COLO829 (cell line): ENCODE measurements around the gene ICOSLG.
"Not testable (repeated sequence)": the region's sequence is repeated elsewhere in the genome, so short reads cannot be mapped to it uniquely, and the experiment has no call there.

Experiments used
- DNase-seq: peaks from one replicate; pipeline ENCODE4 v3.0.0; 2012; ENCODE audit warnings: low spot score

ICOSLG gene

DNA sequence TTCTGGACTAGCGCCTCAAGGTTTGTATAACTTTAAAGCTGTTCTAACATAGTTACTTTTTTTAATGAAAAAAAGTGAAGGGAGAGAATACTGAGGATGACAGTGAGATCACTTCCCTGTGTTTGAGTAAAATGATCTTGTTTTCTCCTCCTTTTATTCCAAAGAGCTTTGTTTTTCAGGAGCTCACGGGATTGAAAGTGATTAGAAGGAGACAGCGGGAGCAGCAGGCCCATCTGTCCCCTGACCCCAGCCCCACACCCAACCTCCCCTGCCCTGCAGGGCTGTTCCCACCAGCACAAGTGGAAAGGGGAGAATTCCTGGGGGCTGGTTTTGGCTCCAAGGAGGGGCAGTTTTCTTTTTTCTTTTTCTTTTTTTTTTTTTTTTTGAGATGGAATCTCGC is 23.0 kb upstream of the ICOSLG start:
- no peak for DNase-seq

DNA sequence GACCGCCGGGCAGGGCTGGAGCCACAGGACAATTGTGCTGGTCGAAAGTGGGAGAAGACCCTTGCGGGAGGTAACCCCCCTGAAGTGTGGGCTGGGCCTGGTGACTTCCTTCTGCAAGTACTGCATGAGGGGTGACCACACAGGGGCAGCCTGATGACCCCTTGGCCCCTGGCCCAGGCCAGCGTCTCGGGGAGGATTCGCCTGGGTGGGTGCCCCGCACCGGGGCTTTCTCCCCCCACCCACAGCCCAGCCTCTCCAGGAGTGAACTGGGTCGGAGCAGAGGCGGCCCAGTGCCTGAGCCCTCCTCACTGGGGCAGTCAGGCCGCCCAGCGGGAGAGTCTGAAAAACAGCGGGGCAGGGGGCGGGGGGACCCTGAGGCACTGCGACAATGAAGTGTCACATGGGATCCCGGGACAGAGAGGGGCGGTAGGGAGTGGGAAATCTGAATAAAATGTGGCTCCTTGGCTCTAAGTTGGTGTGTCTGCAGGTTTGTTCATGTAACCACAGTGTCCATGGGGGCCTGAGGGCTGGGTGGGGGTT is 22.5 kb upstream of the ICOSLG start:
- DNase-seq, result no peak

DNA sequence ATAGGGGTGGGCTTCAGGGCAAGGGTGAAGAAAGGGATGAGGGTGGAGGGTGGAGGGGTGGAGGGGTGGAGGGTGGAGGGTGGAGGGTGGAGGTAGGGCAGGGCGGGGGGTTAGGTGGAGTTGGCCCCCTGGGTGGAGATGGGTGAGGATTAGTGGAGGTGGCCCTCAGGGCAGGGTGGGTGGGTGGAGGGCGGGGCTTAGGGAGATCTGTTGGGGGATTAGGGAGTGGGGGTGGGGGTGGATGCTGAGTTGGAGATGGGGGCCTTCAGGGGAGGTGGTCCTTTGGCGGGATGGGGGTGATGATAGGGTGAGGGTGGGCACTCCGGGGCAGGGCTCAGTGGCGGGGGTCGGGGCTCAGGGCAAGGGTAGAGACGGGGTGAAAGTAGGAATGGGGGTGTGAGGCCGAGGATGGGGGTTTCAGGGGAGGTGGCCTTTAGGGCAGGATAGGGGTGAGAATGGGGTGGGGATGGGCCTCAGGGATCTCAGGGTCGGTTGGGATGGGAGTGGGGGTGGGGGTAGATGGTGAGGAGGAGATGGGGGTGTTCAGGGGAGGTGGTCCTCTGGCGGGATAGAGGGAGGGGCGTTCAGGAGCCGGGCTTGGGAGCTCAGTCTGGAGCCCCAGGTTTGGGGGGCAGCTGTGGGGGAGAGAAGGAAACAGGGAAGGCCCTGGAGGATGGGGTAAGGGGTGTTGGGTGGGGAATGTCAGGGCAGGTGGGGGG is 21.8 kb upstream of the ICOSLG start:
- no peak for DNase-seq

DNA sequence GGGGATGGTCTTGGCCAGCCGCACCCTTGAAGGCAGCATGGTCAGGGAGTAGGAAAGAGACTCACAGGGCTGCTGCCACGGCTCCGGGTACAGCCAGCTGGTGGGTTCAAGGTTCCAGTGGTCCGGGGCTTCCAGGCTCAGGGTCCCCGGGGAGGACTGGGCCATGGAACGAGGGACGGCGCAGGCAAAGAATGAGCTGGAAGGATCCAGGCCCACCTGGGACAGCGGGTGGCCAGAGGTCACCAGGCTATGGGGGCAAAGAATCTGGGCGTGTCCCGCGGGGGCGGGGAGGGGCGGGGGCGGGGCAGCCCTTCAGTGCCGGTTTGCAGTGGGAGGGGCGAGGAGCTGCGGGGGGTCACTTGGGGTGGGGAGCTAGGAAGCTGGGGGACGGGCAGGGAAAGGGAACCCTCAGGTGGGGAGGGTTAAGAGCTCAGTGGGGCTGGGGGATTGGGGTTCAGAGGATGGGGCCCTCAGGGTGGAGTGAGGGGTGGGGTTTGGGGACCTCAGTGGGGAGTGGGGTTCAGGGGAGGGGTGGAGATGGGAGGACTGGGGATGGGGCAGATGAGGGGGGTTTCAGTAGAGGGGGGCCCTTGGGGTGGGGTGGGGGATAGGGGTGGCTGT is 21.0 kb upstream of the ICOSLG start, which contains the start of gene DNMT3L:
Gene DNMT3L (minus strand): TSS at position 223 of the 621 bp plus-strand sequence. CDS start 638 bp downstream, outside the sequence.
- no peak for DNase-seq

DNA sequence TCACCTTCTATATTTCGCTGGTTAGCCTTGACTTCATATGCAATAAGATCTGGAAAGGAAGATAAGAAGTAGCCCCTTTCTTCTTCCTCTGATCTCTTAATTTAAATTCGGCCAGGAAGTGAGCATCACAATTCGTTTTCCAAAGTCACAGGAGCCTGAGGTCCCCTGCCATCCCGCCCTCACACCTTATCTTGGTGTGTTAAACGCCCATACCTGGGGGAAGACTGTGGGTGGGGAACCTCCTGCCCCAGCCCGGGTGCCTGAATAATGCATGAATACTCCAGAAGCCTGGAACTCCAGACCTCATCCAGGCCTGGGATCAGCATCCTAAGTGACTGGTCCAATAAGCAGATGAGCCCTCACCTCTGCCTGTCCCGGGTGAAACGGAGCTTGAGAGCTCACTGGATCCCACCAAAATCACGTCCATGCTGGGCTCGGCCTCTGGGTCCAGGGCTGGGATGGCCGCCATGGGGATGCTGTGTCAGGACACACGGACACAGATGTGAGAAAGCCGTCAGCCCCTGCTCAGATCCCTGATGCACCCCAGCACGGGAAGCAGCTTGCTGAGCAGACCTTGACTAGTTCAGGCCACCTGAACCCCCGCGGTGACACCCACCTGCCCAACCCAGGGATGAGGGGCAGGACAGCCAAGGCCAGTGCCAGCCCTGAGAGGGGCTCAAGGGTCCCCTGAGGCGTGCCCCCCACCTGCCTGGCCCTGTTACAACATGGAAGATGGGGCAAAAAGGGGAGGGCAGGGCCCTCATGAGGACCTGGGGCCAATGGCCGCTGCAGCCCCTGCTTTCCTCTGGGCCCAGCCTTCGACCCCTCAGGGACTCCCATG is 20.3 kb upstream of the ICOSLG start:
- DNase-seq, result no peak

DNA sequence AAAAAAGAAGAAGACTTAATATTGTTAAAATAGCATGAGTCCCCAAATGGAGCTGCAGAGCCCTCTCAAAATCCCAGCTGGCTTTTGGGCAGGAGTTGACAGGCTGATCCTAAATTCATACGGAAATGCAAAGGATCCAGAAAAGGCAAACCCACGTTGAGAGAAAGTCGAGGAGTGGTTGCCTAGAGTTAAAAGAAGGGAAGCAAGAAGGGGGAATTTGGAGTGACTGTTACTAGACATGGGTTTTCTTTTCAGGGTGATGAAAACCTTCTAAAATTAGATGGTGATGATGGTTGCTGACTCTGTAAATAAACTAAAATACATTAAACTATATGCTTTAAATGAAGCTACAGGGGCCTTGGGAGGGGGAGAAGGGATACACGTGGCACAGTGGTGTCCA is 19.3 kb upstream of the ICOSLG start:
- no peak for DNase-seq

DNA sequence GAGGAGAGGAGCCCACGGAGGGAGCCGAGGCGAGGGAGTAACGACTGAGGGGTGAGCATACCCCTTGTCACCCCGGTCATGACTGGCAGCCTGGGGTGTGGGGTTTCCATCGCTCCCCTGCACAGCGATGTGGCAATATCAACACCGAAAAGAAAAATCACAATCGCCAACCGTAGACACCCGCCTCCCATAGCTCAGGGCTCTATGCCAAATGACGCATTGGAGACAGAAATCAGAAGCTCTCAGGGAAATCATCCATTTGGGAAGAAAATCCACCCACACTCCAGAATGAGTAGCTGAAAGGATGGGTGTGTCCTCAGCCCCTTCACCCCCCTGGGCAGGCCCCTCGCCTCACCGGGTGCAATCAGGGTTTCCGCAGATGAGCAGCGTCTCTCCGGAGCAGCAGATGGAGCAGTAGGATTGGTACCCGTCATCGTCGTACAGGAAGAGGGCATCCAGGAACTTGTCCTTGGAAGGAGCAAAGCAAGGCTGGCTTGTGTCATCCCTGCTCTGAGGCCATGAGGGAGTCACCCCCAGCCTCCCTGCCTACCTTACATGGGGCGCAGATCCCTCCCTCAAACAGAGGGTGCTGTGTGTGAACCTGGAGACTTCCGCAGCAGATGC is 18.5 kb upstream of the ICOSLG start:
- no peak for DNase-seq

DNA sequence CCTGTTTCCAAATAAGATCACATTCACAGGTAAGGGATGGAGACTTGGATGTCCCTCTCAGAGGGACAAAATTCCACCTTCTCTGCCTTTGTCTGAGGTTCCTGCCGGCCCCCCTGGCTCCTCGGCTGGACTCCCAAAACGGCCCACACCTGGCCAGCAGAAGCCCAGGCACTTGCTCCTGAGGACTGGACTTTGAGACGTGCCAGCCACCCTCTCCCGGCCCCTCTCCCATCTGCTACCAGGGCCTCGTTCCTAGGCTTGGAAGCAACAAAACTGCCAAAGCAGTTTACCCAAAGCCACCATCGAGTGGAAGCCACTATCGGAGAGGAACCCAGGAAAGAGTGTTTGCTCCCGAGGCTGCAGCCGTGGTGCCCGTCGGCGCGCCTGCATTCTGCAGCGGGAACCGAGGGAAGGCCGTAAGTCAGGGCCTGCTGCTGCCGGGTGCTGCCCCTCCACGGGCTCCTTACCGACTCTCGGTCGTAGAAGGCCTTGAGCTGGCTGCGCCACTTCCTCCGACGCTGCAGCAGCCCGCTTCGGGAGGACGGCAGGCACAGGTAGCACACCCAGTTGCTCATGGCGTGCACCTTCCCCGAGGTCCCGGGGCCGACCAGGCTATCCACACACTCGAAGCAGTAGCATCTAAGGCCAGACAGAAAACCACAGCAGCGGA is 17.4 kb upstream of the ICOSLG start:
- DNase-seq, result no peak

DNA sequence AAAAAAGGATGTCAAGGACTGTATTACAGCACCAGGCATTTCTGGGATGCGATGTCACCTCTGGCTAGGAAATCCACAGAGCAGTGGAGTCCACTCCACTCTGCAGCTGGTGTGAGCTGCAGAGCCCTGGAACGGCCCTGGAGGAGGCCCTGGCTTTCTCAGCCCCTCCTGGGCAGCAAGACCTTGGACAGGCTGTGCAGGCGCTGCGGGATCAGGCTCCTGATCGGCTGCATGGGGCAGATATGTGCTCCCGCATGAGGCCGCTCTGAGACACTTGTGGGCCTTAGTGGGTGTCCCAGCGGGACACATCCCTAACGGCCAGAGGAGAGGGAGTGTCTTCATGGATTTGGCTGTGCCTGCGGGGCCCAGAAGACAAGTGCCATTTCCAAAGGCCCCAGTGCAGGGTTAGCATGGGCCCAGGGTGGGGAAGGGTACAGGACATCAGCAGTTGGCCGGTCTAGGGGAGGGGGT is 14.8 kb upstream of the ICOSLG start:
- DNase-seq, result no peak

DNA sequence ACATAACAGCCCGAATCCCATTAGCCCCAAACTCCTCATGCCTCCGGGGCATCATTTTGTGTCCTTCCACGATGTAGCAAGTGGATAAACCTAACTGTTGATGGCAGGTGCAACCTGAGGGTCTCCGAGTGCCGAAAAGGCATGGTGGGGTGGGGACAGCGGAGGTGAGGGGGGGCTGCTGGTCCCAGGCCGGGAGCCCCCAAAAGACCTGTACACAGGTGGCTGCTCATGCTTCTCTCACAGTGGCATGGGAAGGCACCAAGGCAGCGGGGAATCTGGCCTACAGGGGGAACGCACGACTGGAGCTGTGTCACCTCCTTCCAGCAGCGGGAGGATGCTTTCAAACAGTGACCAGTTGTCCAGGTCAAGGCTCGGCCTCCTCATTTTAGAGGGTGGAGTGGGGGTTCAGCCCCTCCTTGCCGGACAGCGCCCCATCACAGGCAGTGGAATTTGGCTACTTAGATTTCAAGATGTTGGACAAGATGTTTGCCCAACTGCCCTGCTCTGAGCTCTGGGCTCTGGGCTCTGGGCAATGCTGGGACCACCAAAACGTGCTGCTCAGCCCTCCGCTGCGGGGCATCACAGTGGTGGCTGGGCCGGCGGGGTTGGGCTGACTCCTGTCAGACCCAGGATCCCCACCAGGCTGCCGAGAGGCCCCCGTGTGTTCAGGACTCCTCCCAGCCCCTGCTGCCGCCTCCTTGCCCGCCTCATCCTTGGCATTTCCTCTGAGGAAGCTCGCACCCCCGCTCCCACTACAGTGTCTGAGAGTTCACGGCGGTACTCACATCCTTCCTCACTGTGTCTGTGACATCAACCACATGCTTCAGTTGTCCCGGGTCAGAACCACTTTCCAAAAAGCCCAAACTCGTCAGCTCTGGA is 13.3 kb upstream of the ICOSLG start:
- no peak for DNase-seq

DNA sequence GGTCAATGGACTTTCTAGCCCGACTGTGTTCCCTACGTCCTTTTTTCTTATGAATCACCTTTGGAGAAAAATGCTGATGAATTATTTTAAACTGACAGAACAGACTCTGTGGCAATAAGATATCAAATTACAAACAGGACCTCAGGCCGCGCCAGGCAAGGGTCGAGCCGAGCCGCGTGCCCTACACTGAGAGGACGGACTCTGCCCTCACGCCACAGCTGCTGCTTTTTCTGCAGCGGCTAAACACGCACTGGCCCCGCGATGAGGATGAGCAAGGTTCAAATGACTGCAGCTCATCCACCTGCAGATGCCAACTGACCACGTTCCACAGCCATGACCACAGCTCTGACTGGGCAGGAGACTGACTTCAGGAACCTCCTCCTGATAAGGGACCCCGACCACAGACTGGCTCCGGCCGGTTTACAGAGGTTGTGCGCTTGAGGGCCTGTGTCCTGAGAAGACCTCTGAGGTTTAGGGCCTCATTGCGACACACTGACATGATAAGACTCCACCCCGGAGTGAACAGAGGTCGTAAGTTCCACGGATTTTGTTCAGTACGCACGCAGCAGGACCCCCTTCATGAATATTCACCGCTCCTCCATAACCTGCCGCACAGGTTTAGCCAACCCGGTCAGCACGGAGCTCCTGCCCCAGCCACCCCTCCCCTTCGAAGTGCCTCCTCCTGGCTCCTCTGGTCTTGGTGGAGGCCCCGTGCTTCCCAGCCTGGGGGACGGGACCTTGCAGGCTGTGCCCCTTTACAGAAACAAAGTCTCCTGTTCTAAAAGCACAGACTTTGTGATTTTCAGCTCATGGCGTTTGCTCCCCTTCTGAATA is 8.7 kb upstream of the ICOSLG start:
- not testable (repeated sequence) for DNase-seq

DNA sequence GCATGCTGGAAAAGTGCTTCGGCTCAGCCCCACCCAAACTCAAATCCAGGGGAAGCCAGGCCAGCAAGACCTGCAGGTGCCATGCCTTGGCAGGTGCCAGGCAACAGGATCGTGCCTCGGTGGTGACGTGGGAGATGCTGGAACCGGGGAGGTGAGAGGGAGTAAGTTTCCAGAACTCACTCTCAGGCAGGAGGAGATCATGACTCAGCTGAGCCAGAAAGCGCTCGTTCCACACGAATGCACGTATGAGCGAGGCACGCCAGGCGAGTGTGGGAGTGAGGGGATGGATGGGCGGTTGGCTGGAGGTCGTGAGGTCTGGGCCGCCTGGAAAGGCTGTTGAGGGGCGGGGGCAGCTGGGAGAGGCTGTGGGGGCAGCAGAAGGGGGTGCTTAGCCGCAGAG is 7.2 kb upstream of the ICOSLG start:
- DNase-seq, result not testable (repeated sequence)

DNA sequence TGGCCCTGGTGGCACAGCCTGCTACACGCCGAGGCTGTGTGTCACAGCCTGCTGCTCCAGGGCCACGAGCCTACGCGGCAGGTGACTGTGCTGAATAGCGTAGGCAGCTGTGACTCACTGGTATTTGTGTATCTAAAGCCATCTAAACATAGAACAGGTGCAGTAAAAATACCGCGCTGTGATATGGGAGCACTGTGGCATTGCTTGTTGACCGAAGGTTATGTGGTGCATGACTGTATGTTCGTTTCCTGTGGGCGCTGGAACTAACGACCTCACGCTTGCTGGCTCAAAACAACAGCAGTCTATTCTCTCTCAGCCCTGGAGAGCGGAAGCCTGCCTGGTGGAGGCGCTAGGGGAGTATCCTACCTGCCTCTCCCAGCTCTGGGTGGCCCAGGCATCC is 3.2 kb upstream of the ICOSLG start:
- not testable (repeated sequence) for DNase-seq

DNA sequence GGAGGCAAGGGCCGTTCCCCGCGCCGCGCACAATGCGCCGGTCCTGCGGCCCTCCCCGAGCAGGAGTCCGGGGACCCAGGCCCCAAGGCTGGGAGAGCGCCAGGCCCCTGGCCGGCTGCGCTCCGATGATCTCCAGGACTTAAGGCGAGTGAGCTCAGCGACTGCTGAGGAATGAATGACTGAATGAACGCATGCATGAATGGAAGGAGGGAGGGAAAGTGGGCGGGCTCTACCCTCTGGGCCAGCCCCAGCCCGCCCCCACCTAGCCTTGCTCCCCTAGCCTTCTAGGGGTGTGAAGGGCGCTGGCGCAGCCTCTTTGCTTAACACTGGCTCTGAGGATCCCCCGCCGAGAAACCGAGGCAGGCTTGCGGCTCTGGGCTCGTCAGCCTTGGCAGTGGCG is 538 bp upstream of the ICOSLG start:
- not testable (repeated sequence) for DNase-seq

DNA sequence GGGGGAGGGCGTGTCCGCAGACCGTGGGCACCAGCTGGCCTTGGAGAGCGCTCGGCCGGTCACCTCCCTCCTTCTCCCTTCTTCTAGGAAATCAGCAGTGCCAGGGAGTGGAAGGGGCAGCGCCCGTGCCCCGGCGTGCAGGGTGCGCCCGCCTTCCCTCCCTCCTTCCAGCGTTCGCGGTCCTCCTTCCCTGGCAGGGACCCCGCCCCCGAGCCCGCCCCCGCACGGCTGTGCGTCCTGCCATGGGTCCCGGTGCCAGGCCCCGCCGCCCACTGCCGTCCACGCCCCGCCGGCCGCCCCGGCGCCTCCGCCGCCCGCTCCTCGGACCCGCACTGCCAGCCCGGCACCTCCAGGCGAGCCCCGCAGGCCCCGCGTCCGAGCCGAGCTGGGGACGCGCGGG is 390 bp downstream of the ICOSLG start:
- not testable (repeated sequence) for DNase-seq

DNA sequence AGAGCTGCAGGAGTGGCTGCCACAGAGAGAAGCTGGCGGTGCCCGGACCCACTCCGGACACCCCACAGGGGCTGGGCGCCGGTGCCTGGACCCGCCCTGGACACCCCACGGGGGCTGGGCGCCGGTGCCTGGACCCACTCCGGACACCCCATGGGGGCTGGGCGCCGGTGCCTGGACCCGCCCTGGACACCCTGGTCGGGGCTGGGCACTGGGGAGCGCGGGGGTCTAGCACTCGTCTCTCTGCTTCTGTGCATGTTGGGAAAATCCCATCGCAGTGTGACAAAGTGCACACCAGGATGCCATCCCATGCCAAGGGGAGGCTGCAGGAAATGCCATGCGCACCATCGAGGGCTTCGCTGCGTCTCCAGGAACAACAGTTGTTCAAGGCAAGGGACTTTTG is 11.2 kb downstream of the ICOSLG start:
- DNase-seq, result not testable (repeated sequence)

DNA sequence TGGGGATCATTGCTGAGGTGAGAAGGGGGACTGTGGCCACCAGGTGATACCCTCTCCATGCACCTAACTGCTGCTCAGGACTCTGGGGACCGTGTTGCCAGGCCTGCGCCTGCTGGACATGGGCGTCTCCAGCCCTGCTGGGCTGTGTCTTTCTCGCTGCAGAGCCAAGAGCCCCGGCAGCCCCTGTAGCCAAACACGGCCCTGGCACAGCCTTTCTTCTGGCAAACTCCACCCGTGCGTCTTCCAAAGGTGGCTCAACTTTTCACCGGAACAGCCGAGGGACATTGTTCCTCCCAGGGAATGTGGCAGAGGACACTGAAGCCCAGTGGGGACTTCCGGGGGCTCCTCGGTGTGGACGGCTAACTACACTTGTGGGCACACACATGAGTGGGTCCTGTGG is 12.6 kb downstream of the ICOSLG start:
- not testable (repeated sequence) for DNase-seq

DNA sequence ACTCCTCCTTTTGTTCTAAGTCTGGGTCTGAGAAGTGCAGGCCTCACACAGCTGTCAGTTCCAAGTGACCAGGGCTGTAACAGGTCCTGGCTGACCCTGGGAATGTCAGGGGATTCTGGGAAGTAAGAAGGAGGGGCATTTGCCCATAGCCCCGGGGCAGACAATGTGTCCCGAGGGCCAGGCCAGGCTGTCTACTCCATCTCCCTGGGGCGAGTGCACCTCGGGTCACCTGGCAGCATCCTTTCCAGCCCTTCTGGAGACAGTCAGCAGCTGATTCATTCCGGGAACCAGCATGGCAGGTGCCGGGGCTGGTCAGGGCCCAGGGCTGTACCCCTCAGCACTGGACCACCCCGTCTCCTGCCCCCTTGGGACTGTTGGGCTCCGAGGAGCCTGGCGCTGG is 13.1 kb downstream of the ICOSLG start:
- not testable (repeated sequence) for DNase-seq

DNA sequence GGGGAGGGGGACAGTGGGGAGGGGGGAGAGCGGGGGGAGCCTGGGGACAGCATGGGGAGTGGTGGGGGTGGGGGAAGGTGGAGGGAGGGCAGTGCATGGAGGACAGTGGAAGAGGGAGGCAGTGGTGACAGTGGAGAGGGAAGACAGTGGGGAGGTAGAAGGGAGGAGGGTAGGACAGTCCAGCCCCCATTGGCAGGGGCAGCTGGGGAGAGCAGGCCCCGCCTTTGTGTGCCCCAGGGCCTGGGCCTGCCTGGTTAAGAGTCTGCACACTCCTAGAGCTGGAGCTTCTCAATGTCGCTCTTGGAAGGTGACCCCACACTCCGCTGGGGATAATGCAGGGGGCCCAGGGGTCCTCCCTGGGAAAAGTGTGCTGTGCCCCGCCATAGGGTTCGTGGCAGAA is 15.1 kb downstream of the ICOSLG start:
- DNase-seq, result not testable (repeated sequence)
